GM12878 (cell line): ENCODE data around the gene TOMM22. TPM values are rescaled to one million over a fixed set of nuclear protein-coding genes. Genes with fewer than 3 reads are reported as not detected.

Source experiments
- ATF7 ChIP-seq: fragments of 450-650 bp; IDR thresholded peaks from 2 replicates; pipeline ENCODE4 v1.6.1; 2016; ENCODE audit warnings: low read depth, mild to moderate bottlenecking
- CHD2 ChIP-seq: IDR thresholded peaks from 2 replicates; pipeline ENCODE4 v1.6.1; 2011; ENCODE audit warnings: low read depth, low read length, improper control_type of control experiment, borderline replicate concordance
- CREB1 ChIP-seq: IDR thresholded peaks from 2 replicates; pipeline ENCODE4 v1.6.1; 2012; ENCODE audit warnings: low read depth, mild to moderate bottlenecking, inconsistent platforms
- E2F4 ChIP-seq: IDR thresholded peaks from 2 replicates; pipeline ENCODE4 v1.6.1; 2012; ENCODE audit warnings: low read depth, low read length, improper control_type of control experiment
- ELK1 ChIP-seq: IDR thresholded peaks from 2 replicates; pipeline ENCODE4 v1.6.1; 2012; ENCODE audit warnings: low read depth, low read length, improper control_type of control experiment
- ETV6 ChIP-seq, 2 experiments: fragments of 450-650 bp in 1 of 2; IDR thresholded peaks in 1 of 2; conservative IDR thresholded peaks in 1 of 2; 2 replicates each; pipeline ENCODE4 v1.6.1; 2014; ENCODE audit warnings: antibody characterized with exemption in 1 of 2, borderline replicate concordance in 1 of 2, low read depth in 1 of 2, mild to moderate bottlenecking in 1 of 2, moderate library complexity in 1 of 2
- HDAC2 ChIP-seq: fragments of 200-600 bp; sonication (generic); IDR thresholded peaks from 2 replicates; pipeline ENCODE4 v1.6.1; 2017
- IRF4 ChIP-seq: IDR thresholded peaks from 2 replicates; pipeline ENCODE4 v1.6.1; 2011; ENCODE audit warnings: low read depth, low read length
- IRF5 ChIP-seq: fragments of 450-650 bp; IDR thresholded peaks from 2 replicates; pipeline ENCODE4 v1.6.1; 2017; ENCODE audit warnings: borderline replicate concordance
- MYB ChIP-seq: fragments of 150-350 bp; IDR thresholded peaks from 2 replicates; pipeline ENCODE4 v1.6.1; 2014; ENCODE audit warnings: mild to moderate bottlenecking, low read depth, low read length, borderline replicate concordance
- RAD21 ChIP-seq: IDR thresholded peaks from 2 replicates; pipeline ENCODE4 v1.6.1; 2011; ENCODE audit warnings: mild to moderate bottlenecking, low read depth, low read length, moderate library complexity; ENCODE audit not compliant: insufficient read depth
- REST ChIP-seq: IDR thresholded peaks from 2 replicates; pipeline ENCODE4 v1.6.1; 2012; ENCODE audit warnings: mild to moderate bottlenecking, low read depth, low read length
- SREBF1 ChIP-seq: IDR thresholded peaks from 2 replicates; pipeline ENCODE4 v1.6.1; 2012; ENCODE audit warnings: mild to moderate bottlenecking, low read length
- SREBF2 ChIP-seq: IDR thresholded peaks from 2 replicates; pipeline ENCODE4 v1.6.1; 2012; ENCODE audit warnings: mild to moderate bottlenecking, low read length
- ZNF687 ChIP-seq: fragments of 450-650 bp; IDR thresholded peaks from 2 replicates; pipeline ENCODE4 v1.6.1; 2017; ENCODE audit warnings: mild to moderate bottlenecking, moderate library complexity
- polyA plus RNA-seq, 11 experiments: library from polyadenylated mRNA; depleted of rRNA in 4 of 11; unstranded in 6 of 11; stranded (reverse) in 5 of 11; fragments of >200 nt; fragmentation: Nextera tagmentation in 4 of 11; fragmentation: Illumina TruSeq in 1 of 11; extraction: Ambion mirVana in 4 of 11; extraction: Trizol in 1 of 11; gene quantifications; 1 replicate in 1 of 11; 2 replicates in 10 of 11; pipeline versions ENCODE4 v1.2.1 to v1.2.3, GENCODE V29; 2011 to 2016; ENCODE audit warnings: inconsistent platforms in 2 of 11, missing spikeins in 2 of 11, low read depth in 1 of 11
- total RNA-seq, 4 experiments: library from RNA; depleted of rRNA in 3 of 4; stranded (reverse); fragments of >200 nt in 3 of 4; fragmentation: Illumina TruSeq in 1 of 4; extraction: Trizol in 1 of 4; gene quantifications; 2 replicates each; pipeline versions ENCODE4 v1.2.1 to v1.2.3, GENCODE V29; 2013 to 2021

Gene TOMM22
- total and polyA plus RNA-seq, 10 of the 15 experiments (the other 5 are each of a cell fraction or from before 2014, with no cell fraction given) = 37.6 to 197 (median 94.9) TPM

- no peak for TF ChIP-seq IRF5
- TF ChIP-seq ZNF687 = no peak
- peak in 1 of 2 experiments; percentile 50; a peak in 2 of 4 replicates for TF ChIP-seq ETV6 (conservative IDR thresholded peaks at IDR 0.05 in 1 of 2, IDR thresholded peaks at IDR 0.05 in 1 of 2; ENCODE audit: borderline replicate concordance in 1 of 2, low read depth in 1 of 2)
- TF ChIP-seq CREB1 = peak; percentile 66; the same call in 1 of the 2 replicates
- no peak for TF ChIP-seq REST
- TF ChIP-seq ELK1 = peak; percentile 90
- no peak for TF ChIP-seq IRF4
- peak; percentile 99; the same call in 1 of the 2 replicates for TF ChIP-seq HDAC2
- TF ChIP-seq ATF7 = peak; percentile 44
- 0 out of 2 replicates have a peak, but pooled peaks have one; percentile 53 for TF ChIP-seq CHD2
- TF ChIP-seq SREBF1 = peak; percentile 42; the same call in 1 of the 2 replicates
- peak; percentile 71 for TF ChIP-seq SREBF2
- no peak; the same call in 1 of the 2 replicates for TF ChIP-seq E2F4
- no peak for TF ChIP-seq RAD21
- TF ChIP-seq MYB = no peak
These were observed at the start of gene TOMM22 (continued) for GRCh38 chr22:38681582-38682335.
